Lower leg skin (tissue), 3 donors: ENCODE results near the gene CMTM3.

Source experiments
- POLR2A ChIP-seq, 2 donors: fragments of 450-650 bp; IDR thresholded peaks; one replicate each; pipeline ENCODE4 v1.6.1; 2016 to 2017; ENCODE audit warnings: antibody characterized with exemption in 2 of 2, mild to moderate bottlenecking in 1 of 2, moderate library complexity in 1 of 2
- TF ChIP-seq, protein P1 (sequence below), 3 donors: fragments of 450-650 bp; IDR thresholded peaks; one replicate each; pipeline ENCODE4 v1.5.1; 2016; ENCODE audit warnings: antibody characterized with exemption in 3 of 3, mild to moderate bottlenecking in 3 of 3, moderate library complexity in 2 of 3

GRCh38 chr16:66576296-66576695, 28.2 kb upstream of the CMTM3 start:
- TF ChIP-seq POLR2A (IDR thresholded peaks at IDR 0.05) = no peak
- TF ChIP-seq, protein P1, sequence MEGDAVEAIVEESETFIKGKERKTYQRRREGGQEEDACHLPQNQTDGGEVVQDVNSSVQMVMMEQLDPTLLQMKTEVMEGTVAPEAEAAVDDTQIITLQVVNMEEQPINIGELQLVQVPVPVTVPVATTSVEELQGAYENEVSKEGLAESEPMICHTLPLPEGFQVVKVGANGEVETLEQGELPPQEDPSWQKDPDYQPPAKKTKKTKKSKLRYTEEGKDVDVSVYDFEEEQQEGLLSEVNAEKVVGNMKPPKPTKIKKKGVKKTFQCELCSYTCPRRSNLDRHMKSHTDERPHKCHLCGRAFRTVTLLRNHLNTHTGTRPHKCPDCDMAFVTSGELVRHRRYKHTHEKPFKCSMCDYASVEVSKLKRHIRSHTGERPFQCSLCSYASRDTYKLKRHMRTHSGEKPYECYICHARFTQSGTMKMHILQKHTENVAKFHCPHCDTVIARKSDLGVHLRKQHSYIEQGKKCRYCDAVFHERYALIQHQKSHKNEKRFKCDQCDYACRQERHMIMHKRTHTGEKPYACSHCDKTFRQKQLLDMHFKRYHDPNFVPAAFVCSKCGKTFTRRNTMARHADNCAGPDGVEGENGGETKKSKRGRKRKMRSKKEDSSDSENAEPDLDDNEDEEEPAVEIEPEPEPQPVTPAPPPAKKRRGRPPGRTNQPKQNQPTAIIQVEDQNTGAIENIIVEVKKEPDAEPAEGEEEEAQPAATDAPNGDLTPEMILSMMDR (IDR thresholded peaks at IDR 0.05) = no peak
